ENCODE data around the gene SHC4.
"Not testable (repeated sequence)": the region's sequence is repeated elsewhere in the genome, so short reads cannot be mapped to it uniquely, and the experiment has no call there.

SHC4 gene

GRCh38 chr15:48876057-48876456 lies 87.7 kb downstream of the SHC4 start:
- no peak for DNase-seq

- DNase-seq, result no peak
Measured at GRCh38 chr15:48875241-48875960, 88.3 kb downstream of the SHC4 start.

- no peak for DNase-seq
Measured at GRCh38 chr15:48872632-48873031, 91.1 kb downstream of the SHC4 start.

- DNase-seq, result no peak
Measured at GRCh38 chr15:48871542-48871941, 92.2 kb downstream of the SHC4 start.

GRCh38 chr15:48869966-48870365 lies 93.8 kb downstream of the SHC4 start:
- no peak for DNase-seq

- no peak for DNase-seq
Measured at GRCh38 chr15:48868536-48868935, 95.2 kb downstream of the SHC4 start.

- DNase-seq, result no peak
Measured at GRCh38 chr15:48868023-48868422, 95.7 kb downstream of the SHC4 start.

GRCh38 chr15:48866141-48866563 lies 97.6 kb downstream of the SHC4 start:
- no peak for DNase-seq

GRCh38 chr15:48865370-48866079 lies 98.2 kb downstream of the SHC4 start:
- no peak for DNase-seq

- DNase-seq, result no peak
Measured at GRCh38 chr15:48862705-48863104, 101.0 kb downstream of the SHC4 start.

GRCh38 chr15:48861813-48862431 lies 101.8 kb downstream of the SHC4 start:
- peak; percentile 22 for DNase-seq

- no peak for DNase-seq
Measured at GRCh38 chr15:48859426-48859825, 104.3 kb downstream of the SHC4 start.

- no peak for DNase-seq
Measured at GRCh38 chr15:48858401-48858800, 105.3 kb downstream of the SHC4 start.

GRCh38 chr15:48856942-48857341 lies 106.8 kb downstream of the SHC4 start:
- DNase-seq, result no peak

GRCh38 chr15:48855501-48856440 lies 107.9 kb downstream of the SHC4 start:
- peak; percentile 27 for DNase-seq

- not testable (repeated sequence) for DNase-seq
Measured at GRCh38 chr15:48854434-48854833, 109.3 kb downstream of the SHC4 start.

- no peak for DNase-seq
Measured at GRCh38 chr15:48851956-48852355, 111.8 kb downstream of the SHC4 start.

- no peak for DNase-seq
Measured at GRCh38 chr15:48850648-48851047, 113.1 kb downstream of the SHC4 start.

GRCh38 chr15:48845123-48845522 lies 118.6 kb downstream of the SHC4 start:
- no peak for DNase-seq

- peak; percentile 80 for DNase-seq
Measured at GRCh38 chr15:48842501-48842900, 121.2 kb downstream of the SHC4 start.

GRCh38 chr15:48834756-48835155 lies 129.0 kb downstream of the SHC4 start:
- DNase-seq, result no peak

GRCh38 chr15:48833526-48834239 lies 130.0 kb downstream of the SHC4 start:
- DNase-seq, result no peak

All from NCI-H1105 (cell line).